Tibial nerve (tissue), 4 donors: ENCODE results near the gene TMEM121.
"Not testable (repeated sequence)": the region's sequence is repeated elsewhere in the genome, so short reads cannot be mapped to it uniquely, and the experiment has no call there.

Experiments
- CTCF ChIP-seq, 5 experiments: fragments of 200-600 bp in 3 of 5; fragments of 450-650 bp in 2 of 5; sonication (generic) in 3 of 5; IDR thresholded peaks; one replicate each; pipeline ENCODE4 v1.5.1; 2016 to 2019; ENCODE audit warnings: antibody characterized with exemption in 5 of 5, mild to moderate bottlenecking in 3 of 5, moderate library complexity in 2 of 5
- EP300 ChIP-seq, 2 donors: sonication (generic); formaldehyde crosslinking; IDR thresholded peaks; one replicate each; pipeline ENCODE4 v1.6.1; 2017; ENCODE audit warnings: antibody characterized with exemption in 2 of 2, mild to moderate bottlenecking in 1 of 2
- POLR2A ChIP-seq, 2 donors: fragments of 450-650 bp; IDR thresholded peaks; one replicate each; pipeline ENCODE4 v1.6.1; 2017; ENCODE audit warnings: antibody characterized with exemption in 2 of 2, mild to moderate bottlenecking in 2 of 2, moderate library complexity in 2 of 2

GRCh38 chr14:105565185-105565919 lies 39.0 kb downstream of the TMEM121 start:
- TF ChIP-seq CTCF, POLR2A, EP300 (IDR thresholded peaks at IDR 0.05): not testable (repeated sequence)
